Heart right ventricle (tissue), 16 donors: ENCODE results near the gene FYN. TPM values are rescaled to one million over a fixed set of nuclear protein-coding genes. Genes with fewer than 3 reads are reported as not detected.

Source experiments
- ATAC-seq, 8 donors: fragments of 200-7000 bp; cut with Tn5 transposase; one replicate each; pipeline ENCODE4 v1.9.1; 2020; ENCODE audit warnings: mild to moderate bottlenecking in 8 of 8, moderate library complexity in 8 of 8, moderate number of reproducible peaks in 1 of 8
- DNase-seq, 2 donors: peaks; one replicate each; pipeline ENCODE4 v3.0.0-alpha.2; 2020
- H3K27ac ChIP-seq, 10 donors: fragments of 200-600 bp; sonication (generic) in 2 of 10; one replicate each; pipeline versions ENCODE4 v1.5.0 to v1.8.0; 2020 to 2022; ENCODE audit warnings: mild to moderate bottlenecking in 3 of 10
- H3K27me3 ChIP-seq, 7 donors: fragments of 200-600 bp; one replicate each; pipeline ENCODE4 v1.8.0; 2021 to 2022; ENCODE audit warnings: mild to moderate bottlenecking in 2 of 7
- H3K36me3 ChIP-seq, 9 donors: fragments of 200-600 bp; sonication (generic) in 1 of 9; one replicate each; pipeline versions ENCODE4 v1.5.0 to v1.8.0; 2020 to 2022; ENCODE audit warnings: mild to moderate bottlenecking in 2 of 9
- H3K4me1 ChIP-seq, 9 donors: fragments of 200-600 bp; sonication (generic) in 1 of 9; one replicate each; pipeline versions ENCODE4 v1.5.0 to v1.8.0; 2020 to 2022; ENCODE audit warnings: mild to moderate bottlenecking in 4 of 9
- H3K4me3 ChIP-seq, 10 donors: fragments of 200-600 bp; sonication (generic) in 2 of 10; one replicate each; pipeline versions ENCODE4 v1.5.0 to v1.8.0; 2020 to 2022; ENCODE audit warnings: mild to moderate bottlenecking in 7 of 10, moderate library complexity in 2 of 10
- H3K9me3 ChIP-seq, 11 donors: fragments of 200-600 bp in 10 of 11; sonication (generic) in 2 of 11; one replicate each; pipeline versions ENCODE4 v1.5.0 to v1.8.0; 2013 to 2022; ENCODE audit warnings: mild to moderate bottlenecking in 2 of 11, control low read depth in 1 of 11, moderate library complexity in 1 of 11
- WGBS, 2 donors: extraction: QIAGEN DNeasy Blood & Tissue Kit; methylation state at CpG; one replicate each; pipeline ENCODE4 v1.1.7; 2013; ENCODE audit warnings: inconsistent platforms in 1 of 2; 5-methylcytosine and 5-hydroxymethylcytosine counted together
- intact Hi-C, 10 donors: fragments of 100-400 bp; cut with DNase I; formaldehyde crosslinking; loops; one replicate each; pipeline versions ENCODE4 v1.11.1 to v1.14.2; 2022
- polyA plus RNA-seq, 2 donors: library from polyadenylated mRNA; stranded (reverse); fragments of 200-250 nt; gene quantifications; one replicate each; pipeline ENCODE4 v1.2.3, GENCODE V29; 2013
- total RNA-seq, 10 donors: library from RNA; stranded (reverse); fragmentation: NEBNext Ultra II Directional in 3 of 10; extraction: Animal tissue kit (Norgen Biotek cat#: 25700) in 3 of 10; gene quantifications; one replicate each; pipeline versions ENCODE4 v1.2.1 to v1.2.4, GENCODE V29; 2021 to 2023
- TF ChIP-seq, protein P1 (sequence below), 9 donors: fragments of 200-600 bp; sonication (generic) in 2 of 9; IDR thresholded peaks; one replicate each; pipeline versions ENCODE4 v1.5.0 to v1.8.0; 2021 to 2022; ENCODE audit warnings: antibody characterized with exemption in 9 of 9, mild to moderate bottlenecking in 5 of 9, moderate library complexity in 1 of 9
- donor health status: Arrhythmogenic right ventricular cardiomyopathy.
- donor health status: ischemic (EF 13 %, LVEDD 7.1; RV severe dilation, severe dysfunction).
- donor health status: healthy with polysubstance abuse.
- donor health status: DM: no; HTN: yes; CAD: no.
- donor health status: DM: no; HTN: no; CAD: no.
- donor health status: ischemic (EF 25% LVEDD 6.9; RV normal size, moderate dysfunction).
- donor health status: ischemic (EF 25% LVEDD 5.7; RV mildly dilated, moderate dysfunction).
- donor health status: healthy.
- donor health status: DM: yes; HTN: yes; CAD: no.
- donor health status: Ischemic cardiomyopathy.
- donor health status: ischemic (EF 35%, LVEDD 5.7; RV mildly dilated, moderate dysfunction).
- donor health status: nonischemic (EF 11% LVEDD 7.7; RV severe dilation, severe dysfunction).
- donor health status: DM: yes; HTN: yes; CAD: no.
- donor health status: PGD.
- donor health status: ischemic (EF 29% LVEDD 5.4; RV normal size, mild dysfunction).
- donor health status: nonischemic (EF 23%, LVEDD 6.1; RV moderate dilation, normal function).

FYN gene
- total and polyA plus RNA-seq, 12 donors = 19.1 to 58.1 (median 42.2) TPM

- DNase-seq (no peak), ATAC-seq (peak in 1 of 8 donors; percentile 16)
- H3K27me3 ChIP-seq = no peaks in the 10 kb centered on the region
- H3K27ac ChIP-seq = peak overlapping the region in 9 of 10 donors; percentile 30 to 90 (median 47)
- H3K4me1 ChIP-seq = peaks cover 3 to 91% (median 60%) of the 10 kb centered on the region in 9 donors
- H3K9me3 ChIP-seq = no peaks in the 10 kb centered on the region
- no peak overlapping the region for H3K4me3 ChIP-seq
- no peaks in the 10 kb centered on the region for H3K36me3 ChIP-seq
- 58 to 62% methylated on average over 4 of the region's 4 CpGs for WGBS, 2 donors
- TF ChIP-seq, protein P1, sequence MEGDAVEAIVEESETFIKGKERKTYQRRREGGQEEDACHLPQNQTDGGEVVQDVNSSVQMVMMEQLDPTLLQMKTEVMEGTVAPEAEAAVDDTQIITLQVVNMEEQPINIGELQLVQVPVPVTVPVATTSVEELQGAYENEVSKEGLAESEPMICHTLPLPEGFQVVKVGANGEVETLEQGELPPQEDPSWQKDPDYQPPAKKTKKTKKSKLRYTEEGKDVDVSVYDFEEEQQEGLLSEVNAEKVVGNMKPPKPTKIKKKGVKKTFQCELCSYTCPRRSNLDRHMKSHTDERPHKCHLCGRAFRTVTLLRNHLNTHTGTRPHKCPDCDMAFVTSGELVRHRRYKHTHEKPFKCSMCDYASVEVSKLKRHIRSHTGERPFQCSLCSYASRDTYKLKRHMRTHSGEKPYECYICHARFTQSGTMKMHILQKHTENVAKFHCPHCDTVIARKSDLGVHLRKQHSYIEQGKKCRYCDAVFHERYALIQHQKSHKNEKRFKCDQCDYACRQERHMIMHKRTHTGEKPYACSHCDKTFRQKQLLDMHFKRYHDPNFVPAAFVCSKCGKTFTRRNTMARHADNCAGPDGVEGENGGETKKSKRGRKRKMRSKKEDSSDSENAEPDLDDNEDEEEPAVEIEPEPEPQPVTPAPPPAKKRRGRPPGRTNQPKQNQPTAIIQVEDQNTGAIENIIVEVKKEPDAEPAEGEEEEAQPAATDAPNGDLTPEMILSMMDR (IDR thresholded peaks at IDR 0.05) = no peak
- intact Hi-C loops = no loop called here
Measured at GRCh38 chr6:111754423-111754822, 118.8 kb downstream of the FYN start.

DNA sequence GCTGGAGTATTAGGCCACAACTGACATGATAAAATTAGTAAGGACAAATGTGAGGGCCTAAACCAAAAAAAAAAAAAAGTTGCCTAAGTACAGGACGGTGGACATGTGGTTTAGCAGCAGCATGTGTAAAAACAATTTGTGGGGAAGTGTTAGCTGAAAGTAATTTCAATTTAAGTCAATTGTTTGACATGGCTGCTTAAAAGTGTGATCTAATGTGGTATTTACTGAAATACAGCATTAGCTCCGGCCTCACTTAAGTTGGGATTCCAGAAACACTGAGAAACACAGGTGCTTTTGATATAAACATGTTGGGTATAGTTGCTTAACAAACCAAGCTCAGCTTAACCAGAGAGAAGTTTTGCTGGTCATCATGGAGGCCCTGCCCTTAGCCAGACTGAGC lies 119.7 kb downstream of the FYN start:
- no peak overlapping the region for H3K4me3 ChIP-seq
- H3K27ac ChIP-seq = peak overlapping the region in 9 of 10 donors; percentile 2 to 90 (median 45)
- peaks cover 0 to 91% (median 55%) of the 10 kb centered on the region in 9 donors for H3K4me1 ChIP-seq
- no peaks in the 10 kb centered on the region for H3K9me3 ChIP-seq
- DNase-seq (no peak), ATAC-seq (peak in 3 of 8 donors; percentile 29 to 54 (median 44))
- no peaks in the 10 kb centered on the region for H3K36me3 ChIP-seq
- 38 to 47% methylated on average over 2 of the region's 2 CpGs for WGBS, 2 donors
- intact Hi-C loops = no loop called here
- TF ChIP-seq, protein P1 (IDR thresholded peaks at IDR 0.05) = no peak
- no peaks in the 10 kb centered on the region for H3K27me3 ChIP-seq

DNA sequence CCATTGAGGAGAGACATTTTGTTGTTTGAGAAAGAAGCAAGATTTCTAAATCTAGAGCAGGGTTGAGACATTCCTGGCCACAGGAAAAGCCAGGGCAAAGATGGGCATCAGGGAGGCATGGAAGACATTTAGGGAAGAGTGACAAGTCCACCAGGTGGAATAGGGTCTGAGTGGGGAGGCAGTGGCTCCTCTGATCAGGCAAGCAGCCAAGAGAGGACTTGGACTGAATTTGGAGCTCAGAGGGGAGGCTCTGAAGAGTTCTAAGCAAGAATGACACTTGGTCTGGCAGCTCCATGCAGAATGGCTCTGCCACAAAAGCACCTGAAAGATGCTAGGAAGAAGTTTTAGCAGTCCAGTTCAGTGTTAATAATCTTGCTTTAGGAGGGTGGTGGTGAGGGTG lies 120.8 kb downstream of the FYN start:
- no peak for DNase-seq
- no peaks in the 10 kb centered on the region for H3K9me3 ChIP-seq
- H3K27me3 ChIP-seq = no peaks in the 10 kb centered on the region
- intact Hi-C loops = no loop called here
- H3K36me3 ChIP-seq = no peaks in the 10 kb centered on the region
- no peak for ATAC-seq
- no peak overlapping the region for H3K4me3 ChIP-seq
- TF ChIP-seq, protein P1 (IDR thresholded peaks at IDR 0.05) = no peak
- H3K27ac ChIP-seq = peak overlapping the region in 4 of 10 donors; percentile 53 to 90 (median 64)
- H3K4me1 ChIP-seq = peaks cover 0 to 91% (median 63%) of the 10 kb centered on the region in 9 donors

GRCh38 chr6:111750753-111751673 lies 122.2 kb downstream of the FYN start:
- peak in 3 of 8 donors; percentile 26 to 47 (median 27) for ATAC-seq
- Histone ChIP-seq H3K4me3 (no peak overlapping the region), H3K27me3 (no peaks in the 10 kb centered on the region), H3K9me3 (no peaks in the 10 kb centered on the region), H3K27ac (peak overlapping the region in 5 of 10 donors; percentile 5 to 90 (median 28)), H3K4me1 (peaks cover 0 to 93% (median 76%) of the 10 kb centered on the region in 9 donors), H3K36me3 (no peaks in the 10 kb centered on the region)
- no peak for DNase-seq
- intact Hi-C loops = no loop called here
- TF ChIP-seq, protein P1 (IDR thresholded peaks at IDR 0.05) = no peak
- 73 to 77% methylated on average over 6 of the region's 6 CpGs for WGBS, 2 donors
